ENCODE data around the gene CASP3.
"Not testable (repeated sequence)": the region's sequence is repeated elsewhere in the genome, so short reads cannot be mapped to it uniquely, and the experiment has no call there.

The CASP3 gene

DNA sequence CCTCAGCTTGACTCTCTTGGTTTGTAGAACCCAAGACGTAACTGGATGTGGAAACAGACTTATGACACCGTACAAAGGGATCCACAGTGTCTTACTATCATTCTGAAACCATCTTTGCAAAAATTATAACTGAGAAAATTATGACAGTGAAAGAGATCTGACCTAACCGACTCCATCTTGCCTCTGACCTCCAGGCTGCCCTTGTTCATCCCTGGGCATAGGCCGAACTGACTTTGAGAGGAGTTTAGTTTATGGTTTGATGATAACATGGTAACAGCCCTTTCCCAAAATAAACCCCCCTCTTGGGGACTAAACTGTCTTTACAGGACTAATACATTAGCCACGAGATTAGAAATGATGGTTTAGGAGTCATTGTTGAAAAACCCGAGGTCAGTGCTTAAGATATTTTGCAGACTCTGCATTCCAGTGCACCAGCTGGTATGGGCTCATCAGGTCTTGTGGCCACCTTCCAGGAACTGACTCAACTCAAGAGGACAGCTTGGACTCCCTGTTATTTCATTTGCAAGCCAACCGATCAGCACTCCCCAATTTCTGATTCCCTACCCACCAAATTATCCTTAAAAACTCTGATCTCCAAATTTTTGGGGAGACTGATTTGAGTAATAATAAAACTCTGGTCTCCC is 49.6 kb downstream of the CASP3 start:
- H3K4me3 ChIP-seq (replicated peaks; ENCODE audit: low read depth, low read length), result no peak overlapping the region
- DNase-seq (ENCODE audit: extremely low read depth, low read depth), result peak; percentile 4
- TF ChIP-seq, protein P1, sequence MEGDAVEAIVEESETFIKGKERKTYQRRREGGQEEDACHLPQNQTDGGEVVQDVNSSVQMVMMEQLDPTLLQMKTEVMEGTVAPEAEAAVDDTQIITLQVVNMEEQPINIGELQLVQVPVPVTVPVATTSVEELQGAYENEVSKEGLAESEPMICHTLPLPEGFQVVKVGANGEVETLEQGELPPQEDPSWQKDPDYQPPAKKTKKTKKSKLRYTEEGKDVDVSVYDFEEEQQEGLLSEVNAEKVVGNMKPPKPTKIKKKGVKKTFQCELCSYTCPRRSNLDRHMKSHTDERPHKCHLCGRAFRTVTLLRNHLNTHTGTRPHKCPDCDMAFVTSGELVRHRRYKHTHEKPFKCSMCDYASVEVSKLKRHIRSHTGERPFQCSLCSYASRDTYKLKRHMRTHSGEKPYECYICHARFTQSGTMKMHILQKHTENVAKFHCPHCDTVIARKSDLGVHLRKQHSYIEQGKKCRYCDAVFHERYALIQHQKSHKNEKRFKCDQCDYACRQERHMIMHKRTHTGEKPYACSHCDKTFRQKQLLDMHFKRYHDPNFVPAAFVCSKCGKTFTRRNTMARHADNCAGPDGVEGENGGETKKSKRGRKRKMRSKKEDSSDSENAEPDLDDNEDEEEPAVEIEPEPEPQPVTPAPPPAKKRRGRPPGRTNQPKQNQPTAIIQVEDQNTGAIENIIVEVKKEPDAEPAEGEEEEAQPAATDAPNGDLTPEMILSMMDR (IDR thresholded peaks at IDR 0.05; ENCODE audit: low read depth, low read length, missing control alignments), result no peak

DNA sequence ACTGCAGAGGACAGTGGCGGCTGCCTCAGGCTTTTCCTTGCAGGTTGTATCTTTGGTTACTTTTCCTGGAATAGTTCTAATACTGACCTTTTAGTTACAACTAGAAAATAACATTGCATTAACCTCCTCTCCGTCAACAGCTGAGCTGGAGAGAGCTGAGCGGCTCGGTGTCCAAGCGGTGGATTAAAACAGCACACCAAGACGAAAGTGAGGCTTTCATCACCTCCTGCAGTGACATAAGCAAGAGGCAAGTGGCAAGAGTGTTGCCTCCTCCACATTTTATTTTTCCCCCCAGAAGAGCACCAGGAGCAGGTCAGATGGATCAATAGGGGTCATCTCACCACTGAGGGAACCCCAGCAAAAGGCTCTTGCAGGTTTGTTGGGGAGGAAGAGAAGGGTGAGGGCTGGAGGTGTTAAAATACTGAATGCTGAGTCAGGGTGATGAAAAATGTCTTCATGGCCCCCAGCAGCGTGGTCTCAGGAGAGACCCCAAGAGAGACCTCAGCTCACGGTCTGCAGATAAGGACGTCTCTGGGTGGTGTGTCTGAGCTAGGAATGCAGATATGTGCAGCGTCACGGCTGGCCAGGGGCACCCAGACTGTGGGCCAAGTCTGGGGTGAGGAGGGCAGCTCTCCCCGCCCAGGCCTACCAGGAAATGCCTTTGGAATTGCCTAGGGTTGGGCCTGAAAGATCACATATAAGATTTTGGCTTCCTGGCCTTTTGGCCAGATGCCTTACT is 50.3 kb downstream of the CASP3 start:
- H3K4me3 ChIP-seq (replicated peaks; ENCODE audit: low read depth, low read length), result no peak overlapping the region
- TF ChIP-seq, protein P1 (IDR thresholded peaks at IDR 0.05; ENCODE audit: low read depth, low read length, missing control alignments), result no peak
- no peak for DNase-seq (ENCODE audit: extremely low read depth, low read depth)

DNA sequence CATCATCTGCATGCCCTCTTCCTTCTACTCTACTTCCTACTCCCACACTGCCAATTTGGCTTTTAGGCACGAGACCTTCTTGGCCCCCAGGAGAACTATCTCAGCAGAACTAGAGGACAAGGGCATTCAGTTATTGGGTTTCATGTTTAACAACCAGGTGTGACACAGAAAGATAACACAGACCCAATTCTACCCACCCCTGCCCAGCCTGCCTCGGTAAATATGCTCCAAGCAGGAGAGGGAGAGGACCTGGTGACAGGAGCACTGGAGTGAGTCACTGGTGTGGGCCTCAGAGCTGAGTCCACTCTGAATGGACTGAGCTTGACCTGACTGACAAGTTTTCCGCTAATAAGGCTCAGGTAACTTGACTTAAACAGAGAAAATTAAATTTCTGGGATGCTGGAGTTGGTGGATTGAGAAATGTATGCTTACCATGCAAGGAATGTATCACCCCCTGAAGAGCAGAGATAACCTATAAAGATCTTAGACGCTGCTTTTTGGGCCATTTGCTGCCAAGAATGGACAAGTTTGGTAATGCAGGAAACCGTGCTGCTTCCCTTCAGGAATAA is 52.5 kb downstream of the CASP3 start:
- no peak for DNase-seq (ENCODE audit: extremely low read depth, low read depth)
- TF ChIP-seq, protein P1 (IDR thresholded peaks at IDR 0.05; ENCODE audit: low read depth, low read length, missing control alignments), result no peak

DNA sequence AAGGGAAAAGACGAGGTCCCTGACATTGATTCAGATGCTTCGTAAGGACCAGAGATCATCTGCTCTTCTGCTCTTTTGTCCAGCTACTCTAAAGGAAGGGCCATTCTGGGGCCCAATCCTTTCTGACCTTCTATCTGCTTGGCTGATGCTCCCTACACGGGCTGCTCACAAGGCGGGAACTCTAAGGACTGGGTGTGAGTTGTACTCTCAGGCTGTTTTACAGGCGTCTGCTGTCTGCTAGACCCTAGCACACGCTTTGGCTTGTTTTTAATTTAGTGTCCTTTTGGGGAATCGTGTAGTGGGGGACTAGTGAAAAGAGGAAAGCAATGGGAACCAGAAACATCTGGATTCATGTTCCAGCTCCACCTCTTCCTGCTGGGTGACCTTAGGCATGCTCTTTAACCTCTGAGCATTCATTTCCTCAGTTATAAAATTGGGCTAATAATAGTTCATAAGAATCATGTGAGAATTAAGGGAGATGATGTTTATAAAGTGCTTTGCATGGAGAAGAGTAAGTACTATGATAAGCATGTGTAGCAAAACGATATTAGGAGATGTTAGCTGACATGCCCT is 53.1 kb downstream of the CASP3 start:
- no peak for DNase-seq (ENCODE audit: extremely low read depth, low read depth)
- TF ChIP-seq, protein P1 (IDR thresholded peaks at IDR 0.05; ENCODE audit: low read depth, low read length, missing control alignments), result no peak
- H3K4me3 ChIP-seq (replicated peaks; ENCODE audit: low read depth, low read length), result no peak overlapping the region

More for the DNA sequence above, 52.5 kb downstream of the CASP3 start:
- H3K4me3 ChIP-seq (replicated peaks; ENCODE audit: low read depth, low read length), result no peak overlapping the region

DNA sequence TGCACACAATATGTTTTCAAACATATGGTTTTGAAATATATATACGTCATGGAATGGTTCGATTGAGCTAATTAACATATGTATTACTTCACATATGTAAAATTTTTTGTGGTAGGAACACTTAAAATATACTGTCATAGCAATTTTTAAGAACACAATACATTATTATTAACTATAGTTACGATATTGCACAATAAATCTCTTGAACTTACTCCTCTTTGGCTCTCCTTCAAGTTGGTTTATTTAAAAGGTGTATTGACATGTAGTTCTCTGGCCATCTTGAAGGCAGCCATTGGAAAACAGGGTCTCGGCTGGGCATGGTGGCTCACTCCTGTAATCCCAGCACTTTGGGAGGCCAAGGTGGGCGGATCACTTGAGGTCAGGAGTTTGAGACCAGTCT is 53.8 kb downstream of the CASP3 start:
- no peak for DNase-seq (ENCODE audit: extremely low read depth, low read depth)
- H3K4me3 ChIP-seq (replicated peaks; ENCODE audit: low read depth, low read length), result no peak overlapping the region
- TF ChIP-seq, protein P1 (IDR thresholded peaks at IDR 0.05; ENCODE audit: low read depth, low read length, missing control alignments), result no peak

DNA sequence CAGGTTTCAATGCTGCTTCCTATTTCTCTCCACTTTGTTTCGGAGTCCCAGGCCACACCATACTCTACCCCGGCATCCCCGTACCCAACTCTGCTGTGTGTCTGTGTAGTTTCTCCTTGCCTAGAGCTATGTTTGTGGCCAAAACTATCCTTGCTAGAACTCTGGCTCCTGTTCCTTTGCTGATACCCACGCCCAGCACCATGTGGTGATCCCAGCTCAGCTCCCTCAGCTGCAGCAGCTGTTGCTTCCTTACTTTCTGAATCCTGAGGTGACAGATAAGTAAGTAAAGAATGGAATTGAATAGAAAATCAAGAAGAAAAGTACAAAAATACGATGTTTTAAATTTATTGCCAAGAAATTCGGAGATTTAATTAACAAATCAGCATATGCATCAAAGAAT is 55.8 kb downstream of the CASP3 start:
- TF ChIP-seq, protein P1 (IDR thresholded peaks at IDR 0.05; ENCODE audit: low read depth, low read length, missing control alignments), result no peak
- DNase-seq (ENCODE audit: extremely low read depth, low read depth), result no peak
- no peak overlapping the region for H3K4me3 ChIP-seq (replicated peaks; ENCODE audit: low read depth, low read length)

DNA sequence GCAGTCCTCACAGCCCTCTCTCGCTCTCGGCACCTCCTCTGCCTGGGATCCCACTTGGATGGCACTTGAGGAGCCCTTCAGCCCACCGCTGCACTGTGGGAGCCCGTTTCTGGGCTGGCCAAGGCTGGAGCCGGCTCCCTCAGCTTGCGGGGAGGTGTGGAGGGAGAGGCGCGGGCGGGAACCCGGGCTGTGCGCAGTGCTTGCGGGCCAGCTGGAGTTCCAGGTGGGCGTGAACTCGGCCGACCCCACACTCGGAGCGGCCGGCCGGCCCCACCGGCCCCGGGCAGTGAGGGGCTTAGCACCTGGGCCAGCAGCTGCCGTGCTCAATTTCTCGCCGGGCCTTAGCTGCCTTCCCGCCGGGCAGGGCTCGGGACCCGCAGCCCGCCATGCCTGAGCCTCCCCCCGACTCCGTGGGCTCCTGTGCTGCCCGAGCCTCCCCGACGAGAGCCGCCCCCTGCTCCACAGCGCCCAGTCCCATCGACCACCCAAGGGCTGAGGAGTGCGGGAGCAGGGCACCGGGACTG is 57.4 kb downstream of the CASP3 start:
- DNase-seq (ENCODE audit: extremely low read depth, low read depth); H3K4me3 ChIP-seq (replicated peaks; ENCODE audit: low read depth, low read length): not testable (repeated sequence)
